CD4-positive, alpha-beta T cell treated with Interleukin-4 for 4 hours (primary cell): ENCODE data around the gene HOXD9.

ENCODE experiments used
- DNase-seq: peaks from one replicate; pipeline ENCODE4 v3.0.0-alpha.2; 2020

The HOXD9 gene

DNA sequence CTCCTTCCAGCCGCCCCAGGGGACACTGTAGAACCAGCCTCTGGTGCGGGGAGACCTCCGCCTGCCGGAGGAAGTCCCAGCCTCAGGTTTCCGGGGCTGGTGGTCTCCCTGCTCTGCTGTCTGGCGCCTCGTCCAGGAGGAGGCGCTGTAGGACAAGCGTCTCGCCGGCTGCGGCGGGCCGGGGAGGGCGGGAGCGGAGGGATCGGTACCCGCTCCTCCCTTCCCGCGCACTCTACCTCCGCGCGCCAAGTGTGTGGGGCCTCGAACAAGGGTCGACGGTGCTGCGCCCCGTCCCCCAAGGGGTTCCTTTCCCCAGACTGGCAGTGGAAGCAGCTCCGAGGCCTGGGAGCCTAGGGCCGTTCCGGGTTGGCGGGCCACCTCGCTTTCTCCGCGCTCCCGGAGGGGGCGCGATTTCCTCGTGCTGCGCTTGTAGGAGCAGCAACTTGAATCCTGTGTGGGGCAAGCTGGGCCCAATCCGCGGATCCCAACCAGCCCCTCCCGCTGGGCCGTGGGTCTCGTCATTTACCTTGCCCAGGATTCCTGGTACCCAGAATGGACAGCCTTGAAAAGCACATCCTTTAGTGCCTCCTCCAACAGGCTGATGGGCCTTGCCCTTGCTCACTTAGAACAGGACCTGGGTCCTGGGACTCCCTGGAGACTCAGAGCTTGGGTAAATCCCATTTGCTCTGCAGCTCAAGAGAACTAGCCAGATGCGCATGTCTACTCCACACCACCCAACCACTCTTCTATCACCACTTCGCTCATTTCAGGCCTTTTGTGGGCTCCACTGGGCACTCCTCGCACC lies 18.2 kb downstream of the HOXD9 start:
- peak; percentile 31 for DNase-seq

GRCh38 chr2:176142281-176142680 lies 19.8 kb downstream of the HOXD9 start:
- no peak for DNase-seq

- no peak for DNase-seq
These were observed 22.8 kb downstream of the HOXD9 start for GRCh38 chr2:176145085-176145969.

DNA sequence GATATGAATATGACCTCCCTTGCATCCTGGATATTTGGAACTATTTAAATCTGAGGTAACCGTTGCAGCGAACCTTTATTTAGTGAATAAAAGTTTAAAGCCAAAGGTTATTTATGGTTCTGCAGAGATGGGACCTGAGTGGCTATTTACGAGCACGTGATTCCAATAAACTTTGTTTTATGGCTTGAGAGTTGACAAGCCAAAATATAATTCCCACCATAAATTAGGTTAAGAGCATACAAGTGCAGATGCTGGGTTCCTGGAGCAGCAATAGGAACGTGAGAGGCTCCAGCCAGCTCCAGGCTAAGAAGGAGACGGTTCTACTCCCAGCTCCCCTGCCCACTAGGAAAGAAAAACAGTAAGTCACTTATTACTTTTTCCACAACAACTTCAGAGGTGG lies 23.6 kb downstream of the HOXD9 start:
- no peak for DNase-seq

DNA sequence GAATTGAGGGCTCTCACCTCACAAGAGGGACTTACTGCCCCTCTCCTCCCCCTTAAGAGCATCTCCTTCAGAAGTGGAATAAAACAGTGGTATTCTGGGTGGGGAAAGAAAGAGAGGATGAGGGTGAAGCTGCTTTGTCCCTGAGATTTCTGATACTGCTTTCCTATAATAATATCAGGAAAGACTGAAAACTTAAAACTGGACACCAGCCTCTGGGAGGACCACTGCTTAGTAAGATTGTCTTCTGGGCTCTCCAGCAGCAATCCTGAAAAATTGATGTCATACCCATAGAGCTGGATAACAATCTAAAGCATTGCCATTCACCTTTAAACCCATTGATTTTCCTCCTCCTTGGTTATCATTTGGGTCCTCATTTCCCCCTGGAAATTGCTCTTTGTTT lies 24.1 kb downstream of the HOXD9 start:
- no peak for DNase-seq

DNA sequence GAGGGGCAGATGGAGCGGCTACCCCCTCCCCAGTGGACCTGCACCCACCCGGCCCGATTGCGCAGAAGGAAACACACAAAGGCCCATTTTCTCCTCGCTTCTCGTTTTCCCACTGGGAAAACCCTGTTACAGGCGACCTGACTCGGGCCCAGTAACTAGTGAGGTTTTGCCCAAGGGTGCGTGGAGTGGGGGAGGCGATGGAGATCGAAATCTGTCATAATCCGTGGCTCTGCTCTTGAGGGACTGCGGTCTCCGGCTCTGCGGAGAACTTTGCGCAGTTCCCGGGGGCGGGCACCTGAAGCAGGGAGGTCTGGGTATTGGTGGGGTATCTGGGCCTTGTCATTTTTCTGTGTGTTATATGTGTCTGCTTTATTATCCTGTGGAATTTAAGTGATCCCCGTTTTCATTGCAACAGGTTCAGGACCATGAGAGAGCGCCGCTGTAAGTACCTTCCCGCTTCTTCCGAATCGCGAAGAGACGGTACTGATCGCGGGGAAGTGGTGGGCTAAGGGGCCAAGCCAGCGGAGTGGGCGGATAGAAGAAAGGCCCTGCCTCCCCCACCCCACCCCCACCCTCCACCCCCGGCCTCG lies 24.8 kb downstream of the HOXD9 start:
- DNase-seq: no peak

- no peak for DNase-seq
These were observed 25.4 kb downstream of the HOXD9 start for GRCh38 chr2:176147800-176148496.

DNA sequence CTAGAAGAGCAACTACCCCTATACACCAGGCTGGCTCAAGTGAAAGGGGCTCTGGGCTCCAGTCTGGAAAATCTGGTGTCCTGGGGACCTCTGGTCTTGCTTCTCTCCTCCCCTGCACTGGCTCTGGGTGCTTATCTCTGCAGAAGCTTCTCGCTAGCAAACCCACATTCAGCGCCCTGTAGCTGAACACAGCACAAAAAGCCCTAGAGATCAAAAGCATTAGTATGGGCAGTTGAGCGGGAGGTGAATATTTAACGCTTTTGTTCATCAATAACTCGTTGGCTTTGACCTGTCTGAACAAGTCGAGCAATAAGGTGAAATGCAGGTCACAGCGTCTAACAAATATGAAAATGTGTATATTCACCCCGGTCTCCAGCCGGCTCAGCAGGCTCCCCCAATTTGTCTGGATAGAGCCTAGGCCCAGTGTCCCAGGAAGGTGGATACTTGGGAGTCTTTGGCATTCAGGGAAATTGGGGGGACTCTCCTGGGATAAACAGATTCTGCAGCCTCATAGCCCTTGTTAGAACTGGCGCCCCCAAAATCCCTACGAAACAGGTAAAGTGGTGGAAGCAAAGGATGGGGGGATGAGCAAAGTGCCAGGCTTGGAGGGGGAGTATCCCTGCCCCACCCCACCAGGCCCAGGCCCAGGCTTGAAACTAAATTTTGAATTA lies 26.4 kb downstream of the HOXD9 start:
- DNase-seq: no peak

- DNase-seq: no peak
These were observed 27.0 kb downstream of the HOXD9 start for GRCh38 chr2:176149481-176149938.

GRCh38 chr2:176149939-176150583 lies 27.5 kb downstream of the HOXD9 start:
- DNase-seq: no peak

DNA sequence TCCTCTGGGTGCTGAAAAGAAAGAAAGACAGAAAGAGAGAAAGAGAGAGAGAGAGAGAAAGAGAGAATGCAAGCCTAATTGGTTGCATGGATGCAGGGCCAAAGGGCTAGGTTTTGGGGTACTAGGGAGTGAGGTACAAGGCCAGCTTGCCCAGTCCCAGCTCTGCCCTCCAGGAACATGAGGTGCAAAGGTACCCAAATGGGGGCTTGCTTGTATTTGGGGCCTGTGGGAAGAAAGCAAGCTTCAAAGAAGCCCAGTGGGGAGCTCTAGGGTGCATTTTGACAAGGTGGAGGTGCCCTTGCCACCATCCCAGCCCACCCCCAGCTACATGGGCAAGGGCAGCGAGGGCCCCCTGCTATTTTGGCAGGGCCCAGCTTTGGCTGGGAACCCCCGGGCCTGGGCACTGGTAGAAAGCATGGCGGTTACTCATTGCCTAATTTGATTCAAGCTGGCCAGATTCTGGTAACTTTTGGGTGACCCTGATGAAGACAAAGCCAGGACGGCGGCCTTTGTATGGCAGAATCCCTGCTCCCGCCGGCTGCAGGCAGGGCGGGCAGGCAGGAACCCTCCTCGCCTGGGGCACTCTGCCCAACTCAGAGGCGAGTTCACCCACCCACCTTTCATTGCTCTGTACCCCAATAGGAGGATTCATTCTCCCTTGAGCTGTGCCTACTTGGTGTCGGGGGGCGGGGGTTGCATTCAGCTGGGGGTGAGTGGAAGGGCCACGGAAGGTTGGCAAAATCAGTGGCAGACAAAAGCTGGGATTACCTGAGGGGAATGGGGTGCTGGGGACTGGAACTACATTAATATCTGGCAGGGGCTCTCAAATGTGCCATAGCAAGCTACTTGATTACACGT lies 28.3 kb downstream of the HOXD9 start:
- DNase-seq: no peak

- DNase-seq: no peak
These were observed 29.1 kb downstream of the HOXD9 start, which contains the start of gene HOXD4 for GRCh38 chr2:176151442-176152287. TSS of gene HOXD4 (plus strand) at chr2:176151550. CDS start at chr2:176151634, 84 bp downstream.

GRCh38 chr2:176152350-176153181 lies 30.0 kb downstream of the HOXD9 start:
- no peak for DNase-seq

GRCh38 chr2:176154576-176155252 lies 32.2 kb downstream of the HOXD9 start:
- no peak for DNase-seq

DNA sequence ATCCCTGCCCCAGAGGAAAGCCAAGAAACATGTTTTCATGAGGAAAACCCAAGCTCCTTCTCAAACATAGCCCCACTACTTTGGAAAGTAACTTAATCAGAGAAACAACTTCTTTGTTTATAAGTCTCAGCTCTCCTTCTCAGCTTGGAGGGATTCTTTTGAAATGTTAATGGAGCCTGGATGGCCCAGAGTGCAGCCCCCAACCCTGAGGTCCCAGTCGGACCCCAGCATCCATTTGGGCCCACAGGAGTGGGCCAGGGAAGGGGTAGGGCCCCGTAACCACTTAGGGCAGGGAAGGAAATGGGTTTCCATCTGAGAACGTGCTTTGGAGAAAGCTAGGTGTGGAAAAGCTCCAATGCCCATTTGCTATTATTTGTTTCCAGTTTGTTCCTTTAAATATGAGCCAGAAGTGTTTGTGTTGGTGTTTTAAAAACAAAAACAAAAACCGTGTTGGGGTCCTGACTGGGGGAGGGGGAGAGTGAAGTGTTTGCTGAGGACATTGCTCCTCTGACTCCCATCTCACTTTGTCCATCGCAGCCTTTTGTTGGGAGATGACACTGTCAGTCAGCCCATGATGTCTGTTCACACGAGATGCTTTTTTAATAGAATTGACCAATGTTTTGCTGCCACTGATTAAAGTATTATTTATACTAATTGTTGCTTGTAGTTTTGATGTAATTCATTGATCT lies 33.0 kb downstream of the HOXD9 start:
- no peak for DNase-seq

GRCh38 chr2:176156301-176156806 lies 33.8 kb downstream of the HOXD9 start:
- DNase-seq: no peak

GRCh38 chr2:176156807-176157498 lies 34.4 kb downstream of the HOXD9 start, which contains the start of gene HOXD3:
TSS of gene HOXD3 (plus strand) at chr2:176157307. CDS start at chr2:176169115, 11,808 bp downstream.
- DNase-seq: no peak
